Esophagus muscularis mucosa (tissue), 3 donors: ENCODE measurements around the gene CTAGE4.
"Not testable (repeated sequence)": the region's sequence is repeated elsewhere in the genome, so short reads cannot be mapped to it uniquely, and the experiment has no call there.

ENCODE experiments used
- CTCF ChIP-seq, 3 experiments: fragments of 200-600 bp in 2 of 3; fragments of 450-650 bp in 1 of 3; sonication (generic) in 2 of 3; IDR thresholded peaks; one replicate each; pipeline ENCODE4 v1.5.1; 2017 to 2019; ENCODE audit warnings: antibody characterized with exemption in 3 of 3, mild to moderate bottlenecking in 2 of 3, moderate library complexity in 1 of 3
- POLR2AphosphoS5 ChIP-seq, 2 donors: sonication (generic); formaldehyde crosslinking; IDR thresholded peaks; one replicate each; pipeline ENCODE4 v1.6.1; 2017; ENCODE audit warnings: antibody characterized with exemption in 2 of 2

- not testable (repeated sequence) for TF ChIP-seq POLR2AphosphoS5, CTCF (IDR thresholded peaks at IDR 0.05)
Measured at GRCh38 chr7:144183166-144183565, at the start of gene CTAGE4.
